Measurements from ENCODE around the gene GDI1.

Gene GDI1

DNA sequence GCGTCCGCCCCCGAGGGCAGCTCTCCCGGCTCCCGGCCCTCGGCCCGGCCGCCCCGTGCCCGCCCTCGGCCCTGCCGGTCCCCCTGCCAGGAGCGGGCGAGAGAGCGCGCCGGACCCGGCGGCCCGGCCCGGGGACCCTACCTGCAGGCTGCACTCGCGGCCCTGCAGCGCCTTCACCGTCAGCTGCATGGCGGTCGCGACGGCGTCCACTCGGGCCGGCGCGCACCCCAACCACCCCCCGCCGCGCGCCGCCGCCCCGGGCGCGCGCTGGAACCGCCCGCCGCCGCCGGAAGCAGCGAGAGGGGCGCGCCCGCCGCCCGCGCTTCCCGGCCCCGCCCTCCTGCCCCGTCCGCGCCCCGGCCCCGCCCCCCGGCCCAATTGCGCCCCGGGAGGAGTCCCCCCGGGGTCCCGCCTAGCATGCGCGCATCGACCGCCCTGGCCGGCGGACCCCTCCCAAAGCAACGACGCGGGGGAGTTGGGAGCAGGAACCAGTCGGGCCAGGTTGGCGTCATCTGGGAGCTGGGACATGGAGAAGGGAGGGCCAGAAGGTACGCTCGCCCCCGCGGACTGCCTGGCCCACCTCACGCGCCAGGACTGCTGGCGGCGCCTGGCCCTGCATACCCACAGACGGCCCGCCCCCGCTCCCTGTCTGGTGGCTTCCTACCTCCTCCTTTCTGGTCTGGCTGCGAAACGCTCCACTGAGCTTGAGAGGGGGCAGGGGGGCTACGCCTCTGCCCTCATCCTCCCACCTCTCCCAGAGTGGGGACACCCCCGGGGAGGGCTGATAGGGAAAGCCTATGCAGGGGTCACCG, 49.6 kb downstream of the GDI1 start, which contains the start of gene UBL4A (continued):
- TF ChIP-seq ZNF175 (tag by site-specific recombination; IDR thresholded peaks at IDR 0.05) (no peak), ZNF335 (tag by site-specific recombination; conservative IDR thresholded peaks at IDR 0.05) (peak; percentile 68), TRIM28 (IDR thresholded peaks at IDR 0.05; ENCODE audit: borderline replicate concordance, low read length) (no peak)
- TF ChIP-seq, protein P1, sequence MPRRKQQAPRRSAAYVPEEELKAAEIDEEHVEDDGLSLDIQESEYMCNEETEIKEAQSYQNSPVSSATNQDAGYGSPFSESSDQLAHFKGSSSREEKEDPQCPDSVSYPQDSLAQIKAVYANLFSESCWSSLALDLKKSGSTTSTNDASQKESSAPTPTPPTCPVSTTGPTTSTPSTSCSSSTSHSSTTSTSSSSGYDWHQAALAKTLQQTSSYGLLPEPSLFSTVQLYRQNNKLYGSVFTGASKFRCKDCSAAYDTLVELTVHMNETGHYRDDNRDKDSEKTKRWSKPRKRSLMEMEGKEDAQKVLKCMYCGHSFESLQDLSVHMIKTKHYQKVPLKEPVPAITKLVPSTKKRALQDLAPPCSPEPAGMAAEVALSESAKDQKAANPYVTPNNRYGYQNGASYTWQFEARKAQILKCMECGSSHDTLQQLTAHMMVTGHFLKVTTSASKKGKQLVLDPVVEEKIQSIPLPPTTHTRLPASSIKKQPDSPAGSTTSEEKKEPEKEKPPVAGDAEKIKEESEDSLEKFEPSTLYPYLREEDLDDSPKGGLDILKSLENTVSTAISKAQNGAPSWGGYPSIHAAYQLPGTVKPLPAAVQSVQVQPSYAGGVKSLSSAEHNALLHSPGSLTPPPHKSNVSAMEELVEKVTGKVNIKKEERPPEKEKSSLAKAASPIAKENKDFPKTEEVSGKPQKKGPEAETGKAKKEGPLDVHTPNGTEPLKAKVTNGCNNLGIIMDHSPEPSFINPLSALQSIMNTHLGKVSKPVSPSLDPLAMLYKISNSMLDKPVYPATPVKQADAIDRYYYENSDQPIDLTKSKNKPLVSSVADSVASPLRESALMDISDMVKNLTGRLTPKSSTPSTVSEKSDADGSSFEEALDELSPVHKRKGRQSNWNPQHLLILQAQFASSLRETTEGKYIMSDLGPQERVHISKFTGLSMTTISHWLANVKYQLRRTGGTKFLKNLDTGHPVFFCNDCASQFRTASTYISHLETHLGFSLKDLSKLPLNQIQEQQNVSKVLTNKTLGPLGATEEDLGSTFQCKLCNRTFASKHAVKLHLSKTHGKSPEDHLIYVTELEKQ (tag by site-specific recombination; IDR thresholded peaks at IDR 0.05; ENCODE audit: borderline replicate concordance), result no peak

DNA sequence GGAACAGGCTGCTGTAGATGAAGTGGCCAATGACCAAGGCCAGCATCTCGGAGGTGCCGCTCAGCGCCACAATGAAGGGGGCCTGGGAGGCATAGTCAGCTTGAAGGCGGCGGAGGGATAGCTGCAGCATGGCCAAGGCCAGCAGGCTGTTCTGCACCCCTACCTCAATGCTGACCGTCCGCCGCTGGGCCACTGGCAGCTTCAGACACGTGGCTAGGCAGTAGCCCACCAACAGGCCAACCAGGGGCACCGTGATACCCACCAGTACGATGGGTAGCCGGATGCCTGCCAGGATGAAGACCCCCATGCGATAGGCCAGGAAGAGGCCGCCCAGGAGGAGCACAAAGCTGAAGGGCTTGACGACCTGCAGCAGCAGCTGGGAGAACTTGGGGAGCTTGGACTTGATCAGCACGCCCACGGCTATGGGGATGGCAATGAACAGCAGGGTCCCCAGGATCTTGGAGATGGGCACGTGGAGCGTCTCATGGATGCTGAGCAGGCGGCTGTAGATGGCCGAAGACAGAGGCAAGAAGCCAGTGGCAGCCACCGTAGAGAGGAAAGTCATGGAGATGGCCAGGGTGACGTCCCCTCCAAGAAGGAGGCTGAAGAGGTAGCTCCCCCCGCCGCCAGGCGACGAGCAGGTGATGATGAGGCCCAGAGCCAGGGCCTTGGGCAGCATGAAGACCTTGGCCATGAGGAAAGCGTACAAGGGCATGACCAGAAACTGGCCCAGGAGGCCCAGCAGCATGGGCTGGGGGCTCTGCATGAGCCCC, 50.8 kb downstream of the GDI1 start:
- POLR2A ChIA-PET, result interaction anchor here (0.9 to 1.3 kb wide), 4 partner anchors 9 to 117 kb away, joined by 3 to 8 read pairs (median 5); no protein-coding TSS in a partner anchor
- H3K4me3 ChIP-seq (ENCODE audit: low read depth, low read length), result no peak overlapping the region
- peaks cover 0 to 38% of the 10 kb centered on the region in 2 experiments; a peak in 1 of 3 replicates for H3K36me3 ChIP-seq (ENCODE audit: control insufficient read depth in 2 of 2, insufficient read depth in 1 of 2, low read length in 2 of 2)
- CTCF ChIA-PET, result interaction anchor here (1.0 to 2.1 kb wide), 4 partner anchors 10 to 44 kb away, joined by 3 to 6 read pairs (median 4); no protein-coding TSS in a partner anchor
- no peak overlapping the region for H3K27ac ChIP-seq (ENCODE audit: extremely low read depth, low read depth, low read length)
- H3K9me3 ChIP-seq (ENCODE audit: control insufficient read depth, insufficient read depth, low read depth, low read length), result no peaks in the 10 kb centered on the region; the same call in 1 of the 2 replicates
- no peaks in the 10 kb centered on the region; the same call in 1 of the 2 replicates for H3K4me1 ChIP-seq (ENCODE audit: control insufficient read depth, insufficient read depth, low read length)
- TF ChIP-seq, protein P2, sequence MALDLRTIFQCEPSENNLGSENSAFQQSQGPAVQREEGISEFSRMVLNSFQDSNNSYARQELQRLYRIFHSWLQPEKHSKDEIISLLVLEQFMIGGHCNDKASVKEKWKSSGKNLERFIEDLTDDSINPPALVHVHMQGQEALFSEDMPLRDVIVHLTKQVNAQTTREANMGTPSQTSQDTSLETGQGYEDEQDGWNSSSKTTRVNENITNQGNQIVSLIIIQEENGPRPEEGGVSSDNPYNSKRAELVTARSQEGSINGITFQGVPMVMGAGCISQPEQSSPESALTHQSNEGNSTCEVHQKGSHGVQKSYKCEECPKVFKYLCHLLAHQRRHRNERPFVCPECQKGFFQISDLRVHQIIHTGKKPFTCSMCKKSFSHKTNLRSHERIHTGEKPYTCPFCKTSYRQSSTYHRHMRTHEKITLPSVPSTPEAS (tag by site-specific recombination; IDR thresholded peaks at IDR 0.05), result no peak
- TF ChIP-seq, protein P3, sequence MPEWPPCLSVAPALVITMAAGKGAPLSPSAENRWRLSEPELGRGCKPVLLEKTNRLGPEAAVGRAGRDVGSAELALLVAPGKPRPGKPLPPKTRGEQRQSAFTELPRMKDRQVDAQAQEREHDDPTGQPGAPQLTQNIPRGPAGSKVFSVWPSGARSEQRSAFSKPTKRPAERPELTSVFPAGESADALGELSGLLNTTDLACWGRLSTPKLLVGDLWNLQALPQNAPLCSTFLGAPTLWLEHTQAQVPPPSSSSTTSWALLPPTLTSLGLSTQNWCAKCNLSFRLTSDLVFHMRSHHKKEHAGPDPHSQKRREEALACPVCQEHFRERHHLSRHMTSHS (tag by site-specific recombination; IDR thresholded peaks at IDR 0.05), result no peak
- TF ChIP-seq ZNF501 (tag by site-specific recombination; IDR thresholded peaks at IDR 0.05), result no peak
- no peak for TF ChIP-seq KLF8 (tag by site-specific recombination; IDR thresholded peaks at IDR 0.05)
- no peak for TF ChIP-seq ZNF600 (tag by site-specific recombination; IDR thresholded peaks at IDR 0.05)
- no peak for TF ChIP-seq KLF1 (tag by site-specific recombination; IDR thresholded peaks at IDR 0.05)
- no peak for TF ChIP-seq ZNF184 (tag by site-specific recombination; IDR thresholded peaks at IDR 0.05)
- no peak for TF ChIP-seq ZNF561 (tag by site-specific recombination; IDR thresholded peaks at IDR 0.05; ENCODE audit: borderline replicate concordance)
- TF ChIP-seq ZNF830 (tag by site-specific recombination; IDR thresholded peaks at IDR 0.05; ENCODE audit: low read depth), result no peak
- no peak for TF ChIP-seq YY2 (tag by site-specific recombination; IDR thresholded peaks at IDR 0.05)
- TF ChIP-seq, protein P4, sequence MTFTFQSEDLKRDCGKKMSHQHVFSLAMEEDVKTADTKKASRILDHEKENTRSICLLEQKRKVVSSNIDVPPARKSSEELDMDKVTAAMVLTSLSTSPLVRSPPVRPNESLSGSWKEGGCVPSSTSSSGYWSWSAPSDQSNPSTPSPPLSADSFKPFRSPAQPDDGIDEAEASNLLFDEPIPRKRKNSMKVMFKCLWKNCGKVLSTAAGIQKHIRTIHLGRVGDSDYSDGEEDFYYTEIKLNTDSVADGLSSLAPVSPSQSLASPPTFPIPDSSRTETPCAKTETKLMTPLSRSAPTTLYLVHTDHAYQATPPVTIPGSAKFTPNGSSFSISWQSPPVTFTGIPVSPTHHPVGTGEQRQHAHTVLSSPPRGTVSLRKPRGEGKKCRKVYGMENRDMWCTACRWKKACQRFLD (tag by site-specific recombination; IDR thresholded peaks at IDR 0.05), result no peak
- TF ChIP-seq ZNF529 (tag by site-specific recombination; IDR thresholded peaks at IDR 0.05; ENCODE audit: insufficient replicate concordance), result no peak
- no peak for TF ChIP-seq ZNF843 (tag by site-specific recombination; IDR thresholded peaks at IDR 0.05)
- TF ChIP-seq, protein P5, sequence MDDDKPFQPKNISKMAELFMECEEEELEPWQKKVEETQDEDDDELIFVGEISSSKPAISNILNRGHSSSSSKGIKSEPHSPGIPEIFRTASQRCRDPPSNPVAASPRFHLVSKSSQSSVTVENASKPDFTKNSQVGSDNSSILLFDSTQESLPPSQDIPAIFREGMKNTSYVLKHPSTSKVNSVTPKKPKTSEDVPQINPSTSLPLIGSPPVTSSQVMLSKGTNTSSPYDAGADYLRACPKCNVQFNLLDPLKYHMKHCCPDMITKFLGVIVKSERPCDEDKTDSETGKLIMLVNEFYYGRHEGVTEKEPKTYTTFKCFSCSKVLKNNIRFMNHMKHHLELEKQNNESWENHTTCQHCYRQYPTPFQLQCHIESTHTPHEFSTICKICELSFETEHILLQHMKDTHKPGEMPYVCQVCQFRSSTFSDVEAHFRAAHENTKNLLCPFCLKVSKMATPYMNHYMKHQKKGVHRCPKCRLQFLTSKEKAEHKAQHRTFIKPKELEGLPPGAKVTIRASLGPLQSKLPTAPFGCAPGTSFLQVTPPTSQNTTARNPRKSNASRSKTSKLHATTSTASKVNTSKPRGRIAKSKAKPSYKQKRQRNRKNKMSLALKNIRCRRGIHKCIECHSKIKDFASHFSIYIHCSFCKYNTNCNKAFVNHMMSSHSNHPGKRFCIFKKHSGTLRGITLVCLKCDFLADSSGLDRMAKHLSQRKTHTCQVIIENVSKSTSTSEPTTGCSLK (tag by site-specific recombination; IDR thresholded peaks at IDR 0.05), result no peak
- TF ChIP-seq, protein P6, sequence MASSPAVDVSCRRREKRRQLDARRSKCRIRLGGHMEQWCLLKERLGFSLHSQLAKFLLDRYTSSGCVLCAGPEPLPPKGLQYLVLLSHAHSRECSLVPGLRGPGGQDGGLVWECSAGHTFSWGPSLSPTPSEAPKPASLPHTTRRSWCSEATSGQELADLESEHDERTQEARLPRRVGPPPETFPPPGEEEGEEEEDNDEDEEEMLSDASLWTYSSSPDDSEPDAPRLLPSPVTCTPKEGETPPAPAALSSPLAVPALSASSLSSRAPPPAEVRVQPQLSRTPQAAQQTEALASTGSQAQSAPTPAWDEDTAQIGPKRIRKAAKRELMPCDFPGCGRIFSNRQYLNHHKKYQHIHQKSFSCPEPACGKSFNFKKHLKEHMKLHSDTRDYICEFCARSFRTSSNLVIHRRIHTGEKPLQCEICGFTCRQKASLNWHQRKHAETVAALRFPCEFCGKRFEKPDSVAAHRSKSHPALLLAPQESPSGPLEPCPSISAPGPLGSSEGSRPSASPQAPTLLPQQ (tag by site-specific recombination; IDR thresholded peaks at IDR 0.05), result no peak
- no peak for TF ChIP-seq OSR2 (tag by site-specific recombination; IDR thresholded peaks at IDR 0.05)
- no peak for TF ChIP-seq TRIM28 (IDR thresholded peaks at IDR 0.05; ENCODE audit: borderline replicate concordance, low read length)
- no peak for TF ChIP-seq MYNN (tag by site-specific recombination; IDR thresholded peaks at IDR 0.05; ENCODE audit: borderline replicate concordance)

All from HEK293 (cell line).